ENCODE results near the gene BMI1. TPM values are rescaled to one million over a fixed set of nuclear protein-coding genes. Genes with fewer than 3 reads are reported as not detected.
A peak's percentile ranks its signal among the peaks of the same experiment; 100 is the strongest.

Gene BMI1
- total RNA-seq, 1 experiment from 2014 or later, result 6.8 TPM

DNA sequence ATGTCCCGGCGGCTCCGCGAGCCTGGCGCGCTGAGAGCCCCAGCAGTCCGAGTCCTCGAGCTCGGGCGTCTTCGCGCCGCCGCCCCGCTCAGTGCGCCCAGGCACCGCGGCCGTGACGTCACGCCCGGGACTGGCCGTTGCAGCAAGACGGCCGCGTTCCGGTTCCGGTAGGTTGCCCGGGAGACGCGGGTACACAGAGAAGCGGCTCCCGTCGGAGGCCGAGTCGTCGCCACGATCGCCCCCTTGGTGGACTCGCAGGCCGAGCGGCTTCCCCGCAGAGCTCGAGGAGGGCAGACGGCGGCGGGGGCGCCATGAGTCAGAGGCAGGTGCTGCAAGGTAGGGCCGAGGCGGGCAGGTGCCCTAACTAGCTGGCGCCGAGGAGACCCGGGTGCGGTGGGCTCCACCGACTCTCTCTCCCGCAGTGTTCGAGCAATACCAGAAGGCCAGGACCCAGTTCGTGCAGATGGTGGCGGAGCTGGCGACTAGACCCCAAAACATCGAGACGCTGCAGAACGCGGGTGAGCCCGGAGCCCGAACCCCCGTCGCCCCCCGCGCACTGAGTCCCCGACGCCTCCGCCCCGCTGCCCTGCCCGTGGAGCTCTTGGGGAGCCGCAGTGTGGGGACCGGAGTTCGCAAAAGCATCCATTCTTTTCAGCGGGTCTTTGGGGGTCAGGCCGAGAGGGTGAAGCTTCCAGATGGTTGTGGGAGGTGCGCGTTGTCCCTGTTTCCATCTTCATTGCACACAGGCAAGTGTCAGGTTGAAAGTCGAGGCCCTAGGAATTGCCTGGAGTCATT, 24.6 kb downstream of the BMI1 start, which contains the start of gene SPAG6:
SPAG6 (plus strand) TSS at position 196 of the 795 bp plus-strand sequence; CDS start at position 312, 116 bp downstream.
- peaks cover 48% of the 10 kb centered on the region for H3K27me3 ChIP-seq (ENCODE audit: insufficient read depth, low read length)
- peaks cover 11% of the 10 kb centered on the region for H3K23me2 ChIP-seq (ENCODE audit: insufficient read length, low read depth, low read length, poor library complexity, severe bottlenecking)
- peak within 1 kb of the TSS; percentile 61 to 84 for H3K4me3 Mint-ChIP-seq
- H3K9me3 ChIP-seq (ENCODE audit: control insufficient read depth, low read depth, low read length), result no peaks in the 10 kb centered on the region
- no peak within 1 kb of the TSS for H2AFZ ChIP-seq (ENCODE audit: low read length)
- no peak within 1 kb of the TSS for H2BK120ac ChIP-seq (ENCODE audit: low read depth, low read length, poor library complexity, severe bottlenecking)
- H3K9me3 Mint-ChIP-seq, result peaks cover 0 to 5% of the 10 kb centered on the region in 2 experiments; a peak in 3 of 5 replicates
- H3K36me3 Mint-ChIP-seq (ENCODE audit: insufficient read depth in 1 of 3, low read depth in 3 of 3), result no peaks in the 10 kb centered on the region; a peak in 1 of 7 replicates
- peak within 1 kb of the TSS; percentile 95 for H3K4me2 ChIP-seq (ENCODE audit: insufficient read depth, insufficient read length, low read length)
- H2AK5ac ChIP-seq (ENCODE audit: insufficient read length, low read length), result no peak within 1 kb of the TSS
- peaks cover 4% of the 10 kb centered on the region; the same call in 1 of the 2 replicates for H3K4me1 ChIP-seq (ENCODE audit: insufficient read depth, low read length)
- H3K4ac ChIP-seq (ENCODE audit: low read depth, low read length), result no peak within 1 kb of the TSS
- no peak within 1 kb of the TSS for H2BK20ac ChIP-seq (ENCODE audit: low read depth, low read length, poor library complexity, severe bottlenecking)
- H2BK5ac ChIP-seq (ENCODE audit: insufficient read length, low read length), result no peak within 1 kb of the TSS
- H3K79me2 ChIP-seq (ENCODE audit: insufficient read depth, low read length), result no peaks in the 10 kb centered on the region
- peak within 1 kb of the TSS; percentile 63; the same call in 1 of the 2 replicates for H3K14ac ChIP-seq (ENCODE audit: insufficient read depth, low read length)
- H2BK12ac ChIP-seq (ENCODE audit: insufficient read length, low read depth, low read length), result no peak within 1 kb of the TSS
- peak; percentile 90 for DNase-seq
- no CpG with 5 or more reads among the region's 83 CpGs for WGBS (ENCODE audit: extremely low coverage, insufficient read length, low lambda C conversion rate)
- no peak within 1 kb of the TSS for H3K27ac ChIP-seq (ENCODE audit: insufficient read length, low read depth, low read length)
- no peak within 1 kb of the TSS for H2BK15ac ChIP-seq (ENCODE audit: low read depth, low read length)
- peak within 1 kb of the TSS; percentile 40 for H3K18ac ChIP-seq (ENCODE audit: insufficient read length, low read depth, low read length)
- H3K27me3 Mint-ChIP-seq (ENCODE audit: low read depth), result peaks cover 93% of the 10 kb centered on the region
- no peak within 1 kb of the TSS for H4K5ac ChIP-seq (ENCODE audit: insufficient read length, low read depth, low read length)
- TF ChIP-seq, protein P1, sequence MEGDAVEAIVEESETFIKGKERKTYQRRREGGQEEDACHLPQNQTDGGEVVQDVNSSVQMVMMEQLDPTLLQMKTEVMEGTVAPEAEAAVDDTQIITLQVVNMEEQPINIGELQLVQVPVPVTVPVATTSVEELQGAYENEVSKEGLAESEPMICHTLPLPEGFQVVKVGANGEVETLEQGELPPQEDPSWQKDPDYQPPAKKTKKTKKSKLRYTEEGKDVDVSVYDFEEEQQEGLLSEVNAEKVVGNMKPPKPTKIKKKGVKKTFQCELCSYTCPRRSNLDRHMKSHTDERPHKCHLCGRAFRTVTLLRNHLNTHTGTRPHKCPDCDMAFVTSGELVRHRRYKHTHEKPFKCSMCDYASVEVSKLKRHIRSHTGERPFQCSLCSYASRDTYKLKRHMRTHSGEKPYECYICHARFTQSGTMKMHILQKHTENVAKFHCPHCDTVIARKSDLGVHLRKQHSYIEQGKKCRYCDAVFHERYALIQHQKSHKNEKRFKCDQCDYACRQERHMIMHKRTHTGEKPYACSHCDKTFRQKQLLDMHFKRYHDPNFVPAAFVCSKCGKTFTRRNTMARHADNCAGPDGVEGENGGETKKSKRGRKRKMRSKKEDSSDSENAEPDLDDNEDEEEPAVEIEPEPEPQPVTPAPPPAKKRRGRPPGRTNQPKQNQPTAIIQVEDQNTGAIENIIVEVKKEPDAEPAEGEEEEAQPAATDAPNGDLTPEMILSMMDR (conservative IDR thresholded peaks at IDR 0.05), result peak; percentile 23; the same call in 2 of the 3 replicates
- no peak within 1 kb of the TSS for H4K8ac ChIP-seq (replicated peaks; ENCODE audit: insufficient read length, low read depth, low read length)
- no peak within 1 kb of the TSS for H3T11ph ChIP-seq (ENCODE audit: low read length)
- no peaks in the 10 kb centered on the region for H3K79me1 ChIP-seq (ENCODE audit: insufficient read depth, low read depth, low read length, poor library complexity, severe bottlenecking)
- H3K9ac ChIP-seq (ENCODE audit: extremely low read depth, insufficient read length, low read length), result no peak within 1 kb of the TSS
- no peak within 1 kb of the TSS for H3K23ac ChIP-seq (ENCODE audit: insufficient read length, low read depth, low read length)
- no peaks in the 10 kb centered on the region for H4K20me1 ChIP-seq (ENCODE audit: control insufficient read depth, insufficient read depth, insufficient read length)
- H3K56ac ChIP-seq (ENCODE audit: insufficient read length, low read depth, low read length), result no peak within 1 kb of the TSS
- no peak within 1 kb of the TSS for H4K91ac ChIP-seq (ENCODE audit: insufficient read length, low read depth, low read length)
- peaks cover 0 to 9% of the 10 kb centered on the region in 2 experiments; a peak in 3 of 4 replicates for H3K4me1 Mint-ChIP-seq
- no peak within 1 kb of the TSS for H3K27ac Mint-ChIP-seq
